K562 (cell line): Measurements from ENCODE around the gene LDLRAD3. TPM values are rescaled to one million over a fixed set of nuclear protein-coding genes. Genes with fewer than 3 reads are reported as not detected.

Source experiments
- ATAC-seq: fragments of 200-7000 bp; cut with Tn5 transposase; 3 replicates; pipeline ENCODE4 v1.9.1; 2020; ENCODE audit warnings: moderate library complexity
- BruUV-seq: library from RNA; stranded (reverse); fragments of 400-500 nt; replicated peaks from 2 replicates; lab custom pipeline; 2021; lab: Mats Ljungman, UMichigan
- CTCF ChIA-PET: fragments of 300-600 bp; formaldehyde crosslinking; extraction: SDS; loops from one replicate; lab custom pipeline; 2021; ENCODE audit warnings: low intra/inter-chr PET ratio; lab: Yijun Ruan, JAX
- POLR2A ChIA-PET: fragments of 300-600, 350-650 bp; sonication (Branson Sonifier 250); formaldehyde crosslinking; extraction: SDS; loops from one replicate; lab custom pipeline; 2021; ENCODE audit warnings: antibody characterized with exemption, inconsistent platforms; lab: Yijun Ruan, JAX
- DNase-seq, 4 experiments: peaks; one replicate each; pipeline versions ENCODE4 v3.0.0 to v3.0.0-alpha.2; 2011 to 2018; ENCODE audit warnings: low spot score in 3 of 4, mixed read lengths in 3 of 4; ENCODE audit errors: extremely low read depth in 1 of 4
- FAIRE-seq: peaks from 2 replicates; lab custom pipeline; 2011; peaks lifted over from hg19 to GRCh38; lab: Jason Lieb, UNC
- H2AFZ ChIP-seq: 2 replicates; pipeline ENCODE4 v1.6.0; 2011; ENCODE audit warnings: low read depth, low read length, control low read depth, inconsistent platforms
- H3K27ac ChIP-seq: fragments of 200-600 bp; 3 replicates; pipeline ENCODE4 v1.8.0; 2011; ENCODE audit warnings: low read depth, mild to moderate bottlenecking, control low read depth, inconsistent platforms, low read length, moderate library complexity, mixed read lengths; ENCODE audit errors: extremely low read depth
- H3K27me3 ChIP-seq, 2 experiments: fragments of 300-600 bp in 1 of 2; 2 replicates in 1 of 2; 3 replicates in 1 of 2; pipeline versions ENCODE4 v1.6.0 to v1.8.0; 2011; ENCODE audit warnings: inconsistent platforms in 2 of 2, low read length in 2 of 2, mild to moderate bottlenecking in 1 of 2, mixed read lengths in 1 of 2, moderate library complexity in 1 of 2; ENCODE audit not compliant: control insufficient read depth in 2 of 2, insufficient read depth in 2 of 2
- H3K36me3 ChIP-seq: fragments of 300-600 bp; 3 replicates; pipeline ENCODE4 v1.8.0; 2011; ENCODE audit warnings: mild to moderate bottlenecking, low read length, inconsistent platforms; ENCODE audit not compliant: control insufficient read depth, insufficient read depth
- H3K4me1 ChIP-seq, 2 experiments: fragments of 200-600 bp in 1 of 2; replicated peaks in 1 of 2; 2 replicates in 1 of 2; 3 replicates in 1 of 2; pipeline versions ENCODE4 v1.5.1 to v1.8.0; 2011; ENCODE audit warnings: inconsistent platforms in 2 of 2, low read length in 2 of 2, mild to moderate bottlenecking in 1 of 2, mixed read lengths in 1 of 2, moderate library complexity in 1 of 2; ENCODE audit not compliant: control insufficient read depth in 2 of 2, insufficient read depth in 2 of 2
- H3K4me2 ChIP-seq: 2 replicates; pipeline ENCODE4 v1.6.1; 2011; ENCODE audit warnings: low read length, control low read depth, inconsistent platforms, mixed read lengths; ENCODE audit not compliant: insufficient read depth
- H3K4me3 ChIP-seq: fragments of 200-600 bp; sonication (generic), shearing (Covaris generic); 2 replicates; pipeline ENCODE4 v1.5.1; 2016; ENCODE audit warnings: control low read depth, inconsistent platforms
- H3K79me2 ChIP-seq: fragments of 200-600 bp; 3 replicates; pipeline ENCODE4 v1.8.0; 2011; ENCODE audit warnings: low read length, inconsistent platforms; ENCODE audit not compliant: control insufficient read depth, insufficient read depth
- H3K9ac ChIP-seq, 2 experiments: 2 replicates each; pipeline versions ENCODE4 v1.6.0 to v1.6.1; 2011; ENCODE audit warnings: low read depth in 2 of 2, low read length in 2 of 2, control low read depth in 1 of 2, inconsistent platforms in 1 of 2, mild to moderate bottlenecking in 1 of 2, mixed read lengths in 1 of 2; ENCODE audit not compliant: insufficient read depth in 1 of 2
- H3K9me1 ChIP-seq: one replicate; pipeline ENCODE4 v1.6.0; 2011; ENCODE audit warnings: inconsistent platforms, mild to moderate bottlenecking, low read length, moderate library complexity; ENCODE audit not compliant: control insufficient read depth, insufficient read depth
- H3K9me3 ChIP-seq: replicated peaks from 2 replicates; pipeline ENCODE4 v1.5.1; 2011; ENCODE audit warnings: low read depth, low read length, inconsistent platforms; ENCODE audit not compliant: control insufficient read depth, insufficient read depth
- H4K20me1 ChIP-seq: replicated peaks from 2 replicates; pipeline ENCODE4 v1.6.1; 2011; ENCODE audit warnings: low read length, inconsistent platforms, mixed read lengths; ENCODE audit not compliant: control insufficient read depth, insufficient read depth
- FOXA1 ChIP-seq: fragments of 450-650 bp; IDR thresholded peaks from 2 replicates; pipeline ENCODE4 v1.6.1; 2016; ENCODE audit warnings: mild to moderate bottlenecking, borderline replicate concordance
- FOXA3 ChIP-seq, 2 experiments: fragments of 450-650 bp in 1 of 2; sonication (generic) in 1 of 2; formaldehyde crosslinking; IDR thresholded peaks in 1 of 2; conservative IDR thresholded peaks in 1 of 2; 2 replicates each; pipeline versions ENCODE4 v1.4.0 to v1.8.0; 2020 to 2022; ENCODE audit warnings: mild to moderate bottlenecking in 2 of 2, missing genetic modification reagents in 1 of 2
- HSF4 ChIP-seq: fragments of 250-450 bp; sonication (Bioruptor Pico); IDR thresholded peaks from 2 replicates; pipeline ENCODE4 v2.1.2; 2022; ENCODE audit warnings: mild to moderate bottlenecking, moderate library complexity, borderline replicate concordance
- TARDBP ChIP-seq: fragments of 450-650 bp; IDR thresholded peaks from 2 replicates; pipeline ENCODE4 v1.6.1; 2016
- ZBTB11 ChIP-seq, 3 experiments: fragments of 200-800 bp in 1 of 3; fragments of 250-450 bp in 1 of 3; fragments of 450-650 bp in 1 of 3; sonication (Bioruptor Pico) in 1 of 3; sonication (Bioruptor generic) in 1 of 3; formaldehyde crosslinking in 1 of 3; IDR thresholded peaks; 2 replicates each; pipeline versions ENCODE4 v1.6.1 to v1.8.0; 2016 to 2022; ENCODE audit warnings: mild to moderate bottlenecking in 2 of 3, missing genetic modification characterization in 2 of 3, missing compliant biosample characterization in 1 of 3, moderate library complexity in 1 of 3
- ZNF134 ChIP-seq: fragments of 250-450 bp; sonication (Bioruptor Pico); conservative IDR thresholded peaks from 2 replicates; pipeline ENCODE4 v1.4.0; 2020
- ZNF3 ChIP-seq: fragments of 250-450 bp; sonication (Bioruptor Pico); IDR thresholded peaks from 2 replicates; pipeline ENCODE4 v1.5.0; 2021; ENCODE audit warnings: mild to moderate bottlenecking, moderate library complexity
- ZNF766 ChIP-seq: fragments of 200-800 bp; sonication (Bioruptor generic); conservative IDR thresholded peaks from 2 replicates; pipeline ENCODE4 v1.6.1; 2016; ENCODE audit warnings: missing genetic modification characterization, missing compliant biosample characterization
- WGBS: fragments of 100-300 bp; shearing (Covaris generic); methylation state at CpG from one replicate; pipeline ENCODE4 v1.1.6; 2016; ENCODE audit warnings: low coverage, mixed read lengths; ENCODE audit not compliant: insufficient coverage; ENCODE audit errors: missing lambda C conversion rate; 5-methylcytosine and 5-hydroxymethylcytosine counted together
- in situ Hi-C: fragments of 300-500 bp; cut with MboI; formaldehyde crosslinking; loops from 4 replicates; pipeline ENCODE4 v1.15.0; 2018; ENCODE audit warnings: inconsistent platforms, mixed read lengths
- intact Hi-C: fragments of 100-400 bp; cut with micrococcal nuclease; formaldehyde crosslinking; loops from 2 replicates; pipeline ENCODE4 v1.14.2; 2022
- polyA plus RNA-seq, 8 experiments: library from polyadenylated mRNA; depleted of rRNA in 4 of 8; stranded (reverse) in 5 of 8; unstranded in 3 of 8; fragments of >200 nt; fragmentation: Nextera tagmentation in 2 of 8; fragmentation: Illumina TruSeq in 1 of 8; extraction: Ambion mirVana in 2 of 8; extraction: Trizol in 1 of 8; gene quantifications; 2 replicates each; pipeline versions ENCODE4 v1.2.1 to v1.2.3, GENCODE V29; 2011 to 2014; ENCODE audit warnings: inconsistent platforms in 1 of 8, missing spikeins in 1 of 8
- total RNA-seq, 7 experiments: library from RNA; depleted of rRNA in 6 of 7; stranded (reverse); fragments of >200 nt in 6 of 7; fragmentation: Illumina TruSeq in 2 of 7; extraction: Trizol in 2 of 7; gene quantifications; 2 replicates each; pipeline versions ENCODE4 v1.2.1 to v1.2.3, GENCODE V29; 2011 to 2021; ENCODE audit warnings: low replicate concordance in 1 of 7
- TF ChIP-seq, protein P1 (sequence below): fragments of 450-650 bp; conservative IDR thresholded peaks from 2 replicates; pipeline ENCODE4 v1.6.1; 2016; ENCODE audit warnings: missing genetic modification characterization, low read depth, mild to moderate bottlenecking, control low read depth, missing compliant biosample characterization
- TF ChIP-seq, protein P2 (sequence below): fragments of 250-450 bp; sonication (Bioruptor Pico); IDR thresholded peaks from 2 replicates; pipeline ENCODE4 v1.5.0; 2021; ENCODE audit warnings: mild to moderate bottlenecking, borderline replicate concordance
- TF ChIP-seq, protein P3 (sequence below): fragments of 450-650 bp; formaldehyde crosslinking; IDR thresholded peaks from 2 replicates; pipeline ENCODE4 v1.4.0; 2022; ENCODE audit warnings: missing genetic modification characterization

Gene LDLRAD3
- total and polyA plus RNA-seq, 9 of the 15 experiments (the other 6 are each of a cell fraction or from before 2014, with no cell fraction given) = 0.73 to 7.2 (median 3.5) TPM

- POLR2A ChIA-PET = interaction anchor here (1.0 kb wide), 1 partner anchor 10 kb away, joined by 3 read pairs; no protein-coding TSS in a partner anchor
- intact Hi-C loops = no loop called here
- Histone ChIP-seq H3K27ac (no peak overlapping the region), H4K20me1 (no peaks in the 10 kb centered on the region), H3K9ac (no peak overlapping the region), H2AFZ (no peak overlapping the region), H3K4me3 (no peak overlapping the region), H3K4me2 (no peak overlapping the region), H3K9me3 (no peaks in the 10 kb centered on the region), H3K36me3 (no peaks in the 10 kb centered on the region), H3K27me3 (no peaks in the 10 kb centered on the region; a peak in 1 of 5 replicates), H3K4me1 (peaks cover 0 to 8% of the 10 kb centered on the region in 2 experiments; a peak in 2 of 5 replicates), H3K79me2 (no peaks in the 10 kb centered on the region), H3K9me1 (no peaks in the 10 kb centered on the region)
- DNase-seq (no peak), FAIRE-seq (no peak), ATAC-seq (no peak)
- 64% methylated on average over 5 of the region's 5 CpGs for WGBS
- BruUV-seq = no TSS peak
- CTCF ChIA-PET = no interaction called here
- in situ Hi-C loops = no loop called here
- TF ChIP-seq FOXA1 (no peak), FOXA3 (CRISPR knock-in tag; conservative IDR thresholded peaks at IDR 0.05 in 1 of 2, IDR thresholded peaks at IDR 0.05 in 1 of 2) (no peak), ZBTB11 (CRISPR knock-in tag; IDR thresholded peaks at IDR 0.05) (no peak), ZNF134 (CRISPR knock-in tag) (no peak), ZNF3 (no peak), ZNF766 (CRISPR knock-in tag) (no peak), TARDBP (no peak), HSF4 (CRISPR knock-in tag) (no peak)
- TF ChIP-seq, protein P1, sequence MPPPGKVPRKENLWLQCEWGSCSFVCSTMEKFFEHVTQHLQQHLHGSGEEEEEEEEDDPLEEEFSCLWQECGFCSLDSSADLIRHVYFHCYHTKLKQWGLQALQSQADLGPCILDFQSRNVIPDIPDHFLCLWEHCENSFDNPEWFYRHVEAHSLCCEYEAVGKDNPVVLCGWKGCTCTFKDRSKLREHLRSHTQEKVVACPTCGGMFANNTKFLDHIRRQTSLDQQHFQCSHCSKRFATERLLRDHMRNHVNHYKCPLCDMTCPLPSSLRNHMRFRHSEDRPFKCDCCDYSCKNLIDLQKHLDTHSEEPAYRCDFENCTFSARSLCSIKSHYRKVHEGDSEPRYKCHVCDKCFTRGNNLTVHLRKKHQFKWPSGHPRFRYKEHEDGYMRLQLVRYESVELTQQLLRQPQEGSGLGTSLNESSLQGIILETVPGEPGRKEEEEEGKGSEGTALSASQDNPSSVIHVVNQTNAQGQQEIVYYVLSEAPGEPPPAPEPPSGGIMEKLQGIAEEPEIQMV (tag) = no peak
- TF ChIP-seq, protein P2, sequence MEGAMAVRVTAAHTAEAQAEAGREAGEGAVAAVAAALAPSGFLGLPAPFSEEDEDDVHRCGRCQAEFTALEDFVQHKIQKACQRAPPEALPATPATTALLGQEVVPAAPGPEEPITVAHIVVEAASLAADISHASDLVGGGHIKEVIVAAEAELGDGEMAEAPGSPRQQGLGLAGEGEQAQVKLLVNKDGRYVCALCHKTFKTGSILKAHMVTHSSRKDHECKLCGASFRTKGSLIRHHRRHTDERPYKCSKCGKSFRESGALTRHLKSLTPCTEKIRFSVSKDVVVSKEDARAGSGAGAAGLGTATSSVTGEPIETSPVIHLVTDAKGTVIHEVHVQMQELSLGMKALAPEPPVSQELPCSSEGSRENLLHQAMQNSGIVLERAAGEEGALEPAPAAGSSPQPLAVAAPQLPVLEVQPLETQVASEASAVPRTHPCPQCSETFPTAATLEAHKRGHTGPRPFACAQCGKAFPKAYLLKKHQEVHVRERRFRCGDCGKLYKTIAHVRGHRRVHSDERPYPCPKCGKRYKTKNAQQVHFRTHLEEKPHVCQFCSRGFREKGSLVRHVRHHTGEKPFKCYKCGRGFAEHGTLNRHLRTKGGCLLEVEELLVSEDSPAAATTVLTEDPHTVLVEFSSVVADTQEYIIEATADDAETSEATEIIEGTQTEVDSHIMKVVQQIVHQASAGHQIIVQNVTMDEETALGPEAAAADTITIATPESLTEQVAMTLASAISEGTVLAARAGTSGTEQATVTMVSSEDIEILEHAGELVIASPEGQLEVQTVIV (CRISPR knock-in tag) = no peak
- TF ChIP-seq, protein P3, sequence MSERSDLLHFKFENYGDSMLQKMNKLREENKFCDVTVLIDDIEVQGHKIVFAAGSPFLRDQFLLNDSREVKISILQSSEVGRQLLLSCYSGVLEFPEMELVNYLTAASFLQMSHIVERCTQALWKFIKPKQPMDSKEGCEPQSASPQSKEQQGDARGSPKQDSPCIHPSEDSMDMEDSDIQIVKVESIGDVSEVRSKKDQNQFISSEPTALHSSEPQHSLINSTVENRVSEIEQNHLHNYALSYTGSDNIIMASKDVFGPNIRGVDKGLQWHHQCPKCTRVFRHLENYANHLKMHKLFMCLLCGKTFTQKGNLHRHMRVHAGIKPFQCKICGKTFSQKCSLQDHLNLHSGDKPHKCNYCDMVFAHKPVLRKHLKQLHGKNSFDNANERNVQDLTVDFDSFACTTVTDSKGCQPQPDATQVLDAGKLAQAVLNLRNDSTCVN (CRISPR knock-in tag) = no peak
These were observed 109.4 kb downstream of the LDLRAD3 start for GRCh38 chr11:36053281-36053680.
